GM12878 (cell line): ENCODE results near the gene SP110. TPM values are rescaled to one million over a fixed set of nuclear protein-coding genes. Genes with fewer than 3 reads are reported as not detected.

Experiments
- ATAC-seq: fragments of 200-7000 bp; cut with Tn5 transposase; 3 replicates; pipeline ENCODE4 v1.9.1; 2020; ENCODE audit warnings: mild to moderate bottlenecking, moderate library complexity
- BruUV-seq: library from RNA; stranded (reverse); fragments of 400-500 nt; replicated peaks from 2 replicates; lab custom pipeline; 2021; lab: Mats Ljungman, UMichigan
- CTCF ChIA-PET: fragments of 300-600 bp; sonication (Branson Sonifier 250); formaldehyde crosslinking; extraction: SDS; loops from one replicate; lab custom pipeline; 2021; ENCODE audit warnings: inconsistent platforms; lab: Yijun Ruan, JAX
- POLR2A ChIA-PET: fragments of 350-600 bp; formaldehyde crosslinking; extraction: SDS; loops from one replicate; lab custom pipeline; 2021; ENCODE audit warnings: inconsistent platforms; lab: Charles Lee
- RAD21 ChIA-PET: fragments of 300-600 bp; sonication (Branson Sonifier 250); formaldehyde crosslinking; loops from one replicate; lab custom pipeline; 2023; ENCODE audit warnings: antibody characterized with exemption; ENCODE audit not compliant: unreplicated experiment; lab: Charles Lee
- SMC1A ChIA-PET: fragments of 300-600 bp; sonication (Branson Sonifier 250); formaldehyde crosslinking; loops from one replicate; lab custom pipeline; 2023; ENCODE audit not compliant: unreplicated experiment, uncharacterized antibody; lab: Charles Lee
- DNase-seq: peaks from one replicate; pipeline ENCODE4 v3.0.0-alpha.2; 2011; ENCODE audit warnings: low read depth, low spot score
- FAIRE-seq: peaks from 3 replicates; lab custom pipeline; 2011; peaks lifted over from hg19 to GRCh38; lab: Jason Lieb, UNC
- H2AFZ ChIP-seq: 2 replicates; pipeline ENCODE4 v1.6.0; 2011; ENCODE audit warnings: low read depth, low read length, control low read depth; ENCODE audit not compliant: control insufficient read depth
- H3K27ac ChIP-seq: 2 replicates; pipeline ENCODE4 v1.5.1; 2011; ENCODE audit warnings: control low read depth; ENCODE audit not compliant: control insufficient read depth, insufficient read depth
- H3K27me3 ChIP-seq, 2 experiments: replicated peaks in 1 of 2; 2 replicates each; pipeline versions ENCODE4 v1.6.0 to v1.6.1; 2011; ENCODE audit warnings: low read length in 1 of 2; ENCODE audit not compliant: control insufficient read depth in 2 of 2, insufficient read depth in 2 of 2
- H3K36me3 ChIP-seq, 2 experiments: 2 replicates each; pipeline ENCODE4 v1.5.1; 2011; ENCODE audit warnings: low read length in 1 of 2; ENCODE audit not compliant: control insufficient read depth in 2 of 2, insufficient read depth in 2 of 2
- H3K4me1 ChIP-seq: 2 replicates; pipeline ENCODE4 v1.6.1; 2011; ENCODE audit warnings: mild to moderate bottlenecking, low read length, moderate library complexity, mixed read lengths; ENCODE audit not compliant: control insufficient read depth, insufficient read depth
- H3K4me2 ChIP-seq: 2 replicates; pipeline ENCODE4 v1.6.0; 2011; ENCODE audit warnings: control low read depth; ENCODE audit not compliant: control insufficient read depth, insufficient read depth
- H3K4me3 ChIP-seq: fragments of 200-600 bp; sonication (generic); 2 replicates; pipeline ENCODE4 v1.5.1; 2016
- H3K79me2 ChIP-seq: 2 replicates; pipeline ENCODE4 v1.6.0; 2011; ENCODE audit warnings: low read length; ENCODE audit not compliant: control insufficient read depth, insufficient read depth
- H3K9ac ChIP-seq: 2 replicates; pipeline ENCODE4 v1.8.0; 2011; ENCODE audit warnings: low read length, control low read depth, mixed read lengths; ENCODE audit not compliant: control insufficient read depth, insufficient read depth
- H3K9me3 ChIP-seq: replicated peaks from 3 replicates; pipeline ENCODE4 v1.5.1; 2011; ENCODE audit warnings: mild to moderate bottlenecking, low read length; ENCODE audit not compliant: control insufficient read depth, insufficient read depth
- H4K20me1 ChIP-seq: 2 replicates; pipeline ENCODE4 v1.6.0; 2011; ENCODE audit not compliant: control insufficient read depth, insufficient read depth
- ASH2L ChIP-seq: fragments of 300-600, 200-600 bp; sonication (generic); IDR thresholded peaks from 2 replicates; pipeline ENCODE4 v1.6.1; 2017; ENCODE audit warnings: low read depth, mild to moderate bottlenecking, borderline replicate concordance
- EED ChIP-seq: sonication (generic); IDR thresholded peaks from 2 replicates; pipeline ENCODE4 v1.6.1; 2016; ENCODE audit warnings: antibody characterized with exemption, low read depth
- HDAC2 ChIP-seq: fragments of 200-600 bp; sonication (generic); IDR thresholded peaks from 2 replicates; pipeline ENCODE4 v1.6.1; 2017
- JUND ChIP-seq: IDR thresholded peaks from 2 replicates; pipeline ENCODE4 v1.6.1; 2012; ENCODE audit warnings: low read depth, mild to moderate bottlenecking, low read length, improper control_type of control experiment, moderate library complexity
- LARP7 ChIP-seq: fragments of 450-650 bp; IDR thresholded peaks from 2 replicates; pipeline ENCODE4 v1.6.1; 2017; ENCODE audit warnings: mild to moderate bottlenecking
- MYB ChIP-seq: fragments of 150-350 bp; IDR thresholded peaks from 2 replicates; pipeline ENCODE4 v1.6.1; 2014; ENCODE audit warnings: mild to moderate bottlenecking, low read depth, low read length, borderline replicate concordance
- RELB ChIP-seq: fragments of 450-650 bp; IDR thresholded peaks from 2 replicates; pipeline ENCODE4 v1.6.1; 2017; ENCODE audit warnings: low read depth, mild to moderate bottlenecking, moderate library complexity
- SRF ChIP-seq, 2 experiments: IDR thresholded peaks; 2 replicates each; pipeline ENCODE4 v1.6.1; 2011; ENCODE audit warnings: low read depth in 2 of 2, low read length in 2 of 2, mild to moderate bottlenecking in 1 of 2, moderate library complexity in 1 of 2
- STAT3 ChIP-seq: IDR thresholded peaks from 2 replicates; pipeline ENCODE4 v1.6.1; 2011; ENCODE audit warnings: low read depth, low read length, improper control_type of control experiment
- SUZ12 ChIP-seq: fragments of 200-600 bp; sonication (generic); IDR thresholded peaks from one replicate; pipeline ENCODE4 v1.6.1; 2018; ENCODE audit warnings: antibody characterized with exemption, mild to moderate bottlenecking; ENCODE audit not compliant: unreplicated experiment
- WGBS: methylation state at CpG from one replicate; pipeline ENCODE4 v1.1.6; 2016; ENCODE audit warnings: low lambda C conversion rate; ENCODE audit not compliant: insufficient replicate concordance, insufficient coverage; ENCODE audit errors: missing lambda C conversion rate; 5-methylcytosine and 5-hydroxymethylcytosine counted together
- in situ Hi-C: fragments of 300-500 bp; cut with MboI; formaldehyde crosslinking; loops from 9 replicates; pipeline ENCODE4 v1.14.3; 2018; ENCODE audit warnings: mixed read lengths
- intact Hi-C: fragments of 100-400 bp; cut with micrococcal nuclease; formaldehyde crosslinking; loops from one replicate; pipeline ENCODE4 v1.14.2; 2022; ENCODE audit not compliant: unreplicated experiment
- polyA plus RNA-seq, 11 experiments: library from polyadenylated mRNA; depleted of rRNA in 4 of 11; unstranded in 6 of 11; stranded (reverse) in 5 of 11; fragments of >200 nt; fragmentation: Nextera tagmentation in 4 of 11; fragmentation: Illumina TruSeq in 1 of 11; extraction: Ambion mirVana in 4 of 11; extraction: Trizol in 1 of 11; gene quantifications; 1 replicate in 1 of 11; 2 replicates in 10 of 11; pipeline versions ENCODE4 v1.2.1 to v1.2.3, GENCODE V29; 2011 to 2016; ENCODE audit warnings: inconsistent platforms in 2 of 11, missing spikeins in 2 of 11, low read depth in 1 of 11
- total RNA-seq, 4 experiments: library from RNA; depleted of rRNA in 3 of 4; stranded (reverse); fragments of >200 nt in 3 of 4; fragmentation: Illumina TruSeq in 1 of 4; extraction: Trizol in 1 of 4; gene quantifications; 2 replicates each; pipeline versions ENCODE4 v1.2.1 to v1.2.3, GENCODE V29; 2013 to 2021

Gene SP110
- total and polyA plus RNA-seq, 10 of the 15 experiments (the other 5 are each of a cell fraction or from before 2014, with no cell fraction given) = 81.2 to 149 (median 100) TPM

GRCh38 chr2:230181195-230181594 lies 38.6 kb downstream of the SP110 start:
- Histone ChIP-seq H3K4me2 (no peak overlapping the region), H3K4me1 (no peaks in the 10 kb centered on the region), H2AFZ (no peak overlapping the region), H4K20me1 (no peaks in the 10 kb centered on the region), H3K79me2 (no peaks in the 10 kb centered on the region), H3K4me3 (no peak overlapping the region), H3K27me3 (no peaks in the 10 kb centered on the region), H3K36me3 (peaks cover 16 to 38% of the 10 kb centered on the region in 2 experiments), H3K9me3 (no peaks in the 10 kb centered on the region), H3K27ac (no peak overlapping the region), H3K9ac (no peak overlapping the region)
- TF ChIP-seq LARP7 (no peak), EED (no peak), RELB (no peak), SUZ12 (no peak), MYB (no peak), JUND (no peak)
- WGBS = 96% methylated on average over 2 of the region's 2 CpGs
- RAD21 ChIA-PET = no interaction called here
- in situ Hi-C loops = no loop called here
- SMC1A ChIA-PET = interaction anchor here (1.7 kb wide), 1 partner anchor 10 kb away, joined by 4 read pairs; no protein-coding TSS in a partner anchor
- intact Hi-C loops = no loop called here
- ATAC-seq (no peak), DNase-seq (no peak), FAIRE-seq (no peak)
- POLR2A ChIA-PET = no interaction called here
- no TSS peak for BruUV-seq
- CTCF ChIA-PET = interaction anchor here (1.0 kb wide), 1 partner anchor 22 kb away, joined by 3 read pairs; no protein-coding TSS in a partner anchor

- H3K27me3 ChIP-seq = no peaks in the 10 kb centered on the region
- H3K4me3 ChIP-seq = no peak overlapping the region
- H3K79me2 ChIP-seq = no peaks in the 10 kb centered on the region
- in situ Hi-C loops = no loop called here
- H2AFZ ChIP-seq = no peak overlapping the region
- no peak overlapping the region for H3K4me2 ChIP-seq
- no peaks in the 10 kb centered on the region for H3K4me1 ChIP-seq
- ChIA-PET CTCF (no interaction called here), SMC1A (no interaction called here), RAD21 (no interaction called here), POLR2A (interaction anchor here (0.6 kb wide), 1 partner anchor 230 kb away, joined by 4 read pairs; no protein-coding TSS in a partner anchor)
- FAIRE-seq = no peak
- 97% methylated on average over 7 of the region's 7 CpGs for WGBS
- intact Hi-C loops = no loop called here
- no peaks in the 10 kb centered on the region for H3K9me3 ChIP-seq
- no peak overlapping the region for H3K27ac ChIP-seq
- no TSS peak for BruUV-seq
- DNase-seq = no peak
- no peaks in the 10 kb centered on the region for H4K20me1 ChIP-seq
- TF ChIP-seq HDAC2 = no peak
- TF ChIP-seq STAT3 = no peak
- no peak for TF ChIP-seq ASH2L
- TF ChIP-seq RELB = no peak
- TF ChIP-seq SRF (IDR thresholded peaks at IDR 0.05; ENCODE audit: low read depth in 2 of 2, low read length in 2 of 2) = no peak
- TF ChIP-seq, all 136 proteins: peak for 0
- no peak for ATAC-seq
- no peak overlapping the region for H3K9ac ChIP-seq
- H3K36me3 ChIP-seq = peaks cover 17 to 48% of the 10 kb centered on the region in 2 experiments
These were observed 39.9 kb downstream of the SP110 start for GRCh38 chr2:230179907-230180306.
